PC-3 (cell line): ENCODE measurements around the gene CEP112. TPM values are rescaled to one million over a fixed set of nuclear protein-coding genes. Genes with fewer than 3 reads are reported as not detected.

Experiments used
- ATAC-seq: fragments of 200-7000 bp; cut with Tn5 transposase; 2 replicates; pipeline ENCODE4 v1.9.1; 2020; ENCODE audit warnings: mild to moderate bottlenecking, moderate library complexity
- BruUV-seq: library from RNA; stranded (reverse); fragments of 400-500 nt; replicated peaks from 2 replicates; lab custom pipeline; 2021; lab: Mats Ljungman, UMichigan
- CTCF ChIA-PET: fragments of 300-600 bp; sonication (Branson Sonifier 250); formaldehyde crosslinking; loops from one replicate; lab custom pipeline; 2022; ENCODE audit warnings: antibody characterized with exemption; lab: Charles Lee
- POLR2A ChIA-PET: fragments of 300-600 bp; sonication (Branson Sonifier 250); formaldehyde crosslinking; loops from one replicate; lab custom pipeline; 2022; ENCODE audit warnings: antibody characterized with exemption; ENCODE audit not compliant: unreplicated experiment; lab: Charles Lee
- DNase-seq: peaks from one replicate; pipeline ENCODE4 v3.0.0-alpha.2; 2015
- H2AFZ ChIP-seq: fragments of 300-600 bp; sonication (generic); 2 replicates; pipeline ENCODE4 v1.6.0; 2016; ENCODE audit warnings: antibody characterized with exemption, low read length
- H3F3A ChIP-seq: fragments of 300-600 bp; sonication (generic); one replicate; pipeline ENCODE4 v1.6.0; 2017; ENCODE audit warnings: antibody characterized with exemption, low read length, control low read depth, mild to moderate bottlenecking; ENCODE audit not compliant: unreplicated experiment
- H3K27ac ChIP-seq: fragments of 300-600 bp; sonication (generic); 2 replicates; pipeline ENCODE4 v1.5.1; 2016; ENCODE audit warnings: mild to moderate bottlenecking, low read length
- H3K27me3 ChIP-seq: fragments of 300-600 bp; sonication (generic); 2 replicates; pipeline ENCODE4 v1.6.1; 2016; ENCODE audit warnings: low read length, mixed read lengths
- H3K36me3 ChIP-seq: fragments of 300-600 bp; sonication (generic); 2 replicates; pipeline ENCODE4 v1.6.1; 2016; ENCODE audit warnings: low read depth, mixed run types, low read length, mixed read lengths
- H3K4me1 ChIP-seq: fragments of 300-600 bp; sonication (generic); 2 replicates; pipeline ENCODE4 v1.5.1; 2016; ENCODE audit warnings: low read length; ENCODE audit not compliant: insufficient read depth
- H3K4me2 ChIP-seq: fragments of 300-600 bp; sonication (generic); 2 replicates; pipeline ENCODE4 v1.6.0; 2016; ENCODE audit warnings: low read length
- H3K4me3 ChIP-seq: fragments of 300-600 bp; sonication (generic); 2 replicates; pipeline ENCODE4 v1.5.1; 2016; ENCODE audit warnings: mild to moderate bottlenecking, low read length, mixed read lengths
- H3K79me2 ChIP-seq: fragments of 300-600 bp; sonication (generic); 2 replicates; pipeline ENCODE4 v1.6.1; 2017; ENCODE audit warnings: low read length, mixed read lengths
- H3K9ac ChIP-seq: fragments of 300-600 bp; sonication (generic); 2 replicates; pipeline ENCODE4 v1.6.0; 2016; ENCODE audit warnings: mild to moderate bottlenecking, low read length
- H3K9me2 ChIP-seq: fragments of 300-600 bp; sonication (generic); replicated peaks from 2 replicates; pipeline ENCODE4 v1.6.1; 2016; ENCODE audit warnings: mixed run types, low read length, mixed read lengths
- H3K9me3 ChIP-seq: fragments of 300-600 bp; sonication (generic); 2 replicates; pipeline ENCODE4 v1.6.1; 2016; ENCODE audit warnings: low read length, mixed read lengths
- H4K20me1 ChIP-seq: fragments of 300-600 bp; sonication (generic); 2 replicates; pipeline ENCODE4 v1.6.1; 2016; ENCODE audit warnings: low read length, mixed read lengths
- CTCF ChIP-seq: fragments of 300-600 bp; sonication (generic); conservative IDR thresholded peaks from 2 replicates; pipeline ENCODE4 v1.5.1; 2017; ENCODE audit warnings: antibody characterized with exemption, low read depth, mild to moderate bottlenecking, low read length
- EZH2 ChIP-seq: fragments of 300-600 bp; sonication (generic); IDR thresholded peaks from one replicate; pipeline ENCODE4 v1.6.1; 2017; ENCODE audit warnings: antibody characterized with exemption, mild to moderate bottlenecking, low read length; ENCODE audit not compliant: unreplicated experiment
- EZH2phosphoT487 ChIP-seq: fragments of 300-600 bp; sonication (generic); IDR thresholded peaks from 2 replicates; pipeline ENCODE4 v1.6.1; 2018; ENCODE audit warnings: mild to moderate bottlenecking, antibody characterized with exemption, low read length, borderline replicate concordance
- intact Hi-C: fragments of 100-400 bp; cut with micrococcal nuclease; formaldehyde crosslinking; loops from 2 replicates; pipeline ENCODE4 v1.9.0; 2023
- total RNA-seq: library from RNA; depleted of rRNA; stranded (reverse); fragments of >200 nt; gene quantifications from 2 replicates; pipeline ENCODE4 v1.2.3, GENCODE V29; 2014

The CEP112 gene
- total RNA-seq, 1 experiment from 2014 or later: 6.5 TPM

- ChIA-PET POLR2A (interaction anchor here (0.6 kb wide), 1 partner anchor 207 kb away, joined by 3 read pairs; no protein-coding TSS in a partner anchor), CTCF (no interaction called here)
- BruUV-seq: no TSS peak
- Histone ChIP-seq H3K79me2 (no peaks in the 10 kb centered on the region), H3K36me3 (no peaks in the 10 kb centered on the region), H3K9ac (no peak overlapping the region), H3K27ac (no peak overlapping the region), H3K4me2 (no peak overlapping the region), H3K9me3 (no peaks in the 10 kb centered on the region), H2AFZ (no peak overlapping the region), H3K9me2 (no peaks in the 10 kb centered on the region), H3F3A (no peaks in the 10 kb centered on the region), H4K20me1 (no peaks in the 10 kb centered on the region), H3K4me1 (peaks cover 6% of the 10 kb centered on the region; the same call in 1 of the 2 replicates), H3K4me3 (no peak overlapping the region), H3K27me3 (no peaks in the 10 kb centered on the region)
- ATAC-seq (no peak), DNase-seq (no peak)
- TF ChIP-seq CTCF (no peak), EZH2 (no peak), EZH2phosphoT487 (no peak)
- intact Hi-C loops: no loop called here
Measured at GRCh38 chr17:65913326-65913850, 278.5 kb downstream of the CEP112 start.

GRCh38 chr17:65910836-65911235, 281.1 kb downstream of the CEP112 start:
- no peak for DNase-seq
- Histone ChIP-seq H3K36me3 (no peaks in the 10 kb centered on the region), H3F3A (no peaks in the 10 kb centered on the region), H3K27me3 (no peaks in the 10 kb centered on the region), H4K20me1 (no peaks in the 10 kb centered on the region), H3K9me3 (no peaks in the 10 kb centered on the region), H3K4me2 (no peak overlapping the region), H3K9me2 (no peaks in the 10 kb centered on the region), H3K79me2 (no peaks in the 10 kb centered on the region), H3K9ac (no peak overlapping the region), H3K27ac (no peak overlapping the region), H2AFZ (no peak overlapping the region), H3K4me3 (no peak overlapping the region), H3K4me1 (peaks cover 6% of the 10 kb centered on the region; the same call in 1 of the 2 replicates)
- BruUV-seq: no TSS peak
- no peak for ATAC-seq
- CTCF ChIA-PET: no interaction called here
- POLR2A ChIA-PET: no interaction called here
- no peak for TF ChIP-seq EZH2phosphoT487
- no peak for TF ChIP-seq EZH2
- no peak for TF ChIP-seq CTCF
- intact Hi-C loops: no loop called here

- no TSS peak for BruUV-seq
- ChIA-PET POLR2A (no interaction called here), CTCF (no interaction called here)
- Histone ChIP-seq H3K79me2 (no peaks in the 10 kb centered on the region), H3K9me2 (no peaks in the 10 kb centered on the region), H3K27ac (no peak overlapping the region), H3F3A (no peaks in the 10 kb centered on the region), H2AFZ (no peak overlapping the region), H4K20me1 (no peaks in the 10 kb centered on the region), H3K4me3 (no peak overlapping the region), H3K4me1 (no peaks in the 10 kb centered on the region), H3K36me3 (no peaks in the 10 kb centered on the region), H3K27me3 (no peaks in the 10 kb centered on the region), H3K9me3 (no peaks in the 10 kb centered on the region), H3K9ac (no peak overlapping the region), H3K4me2 (no peak overlapping the region)
- ATAC-seq: no peak
- DNase-seq: no peak
- TF ChIP-seq CTCF (no peak), EZH2phosphoT487 (no peak), EZH2 (no peak)
- intact Hi-C loops: no loop called here
Measured at GRCh38 chr17:65902831-65903522, 289.0 kb downstream of the CEP112 start.
